ENCODE results near the gene PACRG.

PACRG gene

GRCh38 chr6:163214259-163214658 is 486.5 kb downstream of the PACRG start:
- DNase-seq: no peak

GRCh38 chr6:163218361-163218894 is 490.7 kb downstream of the PACRG start:
- no peak for DNase-seq

DNA sequence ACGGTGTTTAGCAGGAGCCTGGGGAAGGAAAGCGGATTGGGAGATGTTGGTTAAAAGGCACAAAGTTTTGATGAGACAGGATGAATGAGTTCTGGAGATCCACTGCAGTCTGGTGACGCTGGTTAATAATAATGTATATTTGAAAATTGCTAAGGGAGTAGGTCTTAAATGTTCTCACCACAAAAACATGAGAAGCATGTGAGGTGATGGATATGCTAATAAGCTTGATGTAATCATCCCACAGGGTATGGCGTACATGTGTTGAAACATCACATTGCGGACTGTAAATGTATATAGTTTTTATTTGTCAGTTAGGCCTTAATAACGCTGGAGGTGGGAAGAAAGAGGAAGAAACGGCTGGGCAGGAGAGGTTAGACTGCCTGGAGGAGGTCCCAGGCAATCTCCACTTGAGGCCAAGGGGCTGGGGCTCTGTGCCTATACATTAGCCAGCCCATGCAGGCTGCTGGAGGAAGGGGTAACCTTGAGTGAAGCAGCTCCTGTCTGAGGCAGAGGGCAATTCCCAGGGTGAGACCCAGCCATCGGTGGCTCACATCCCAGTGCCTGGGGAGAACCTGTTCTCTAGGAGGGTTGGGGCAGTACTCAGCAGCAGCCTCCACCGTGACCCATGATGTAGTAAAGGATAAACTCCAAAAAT is 498.5 kb downstream of the PACRG start:
- DNase-seq: no peak

GRCh38 chr6:163226836-163227485 is 499.2 kb downstream of the PACRG start:
- DNase-seq: no peak

- DNase-seq: no peak
These were observed 500.3 kb downstream of the PACRG start for GRCh38 chr6:163228041-163228440.

DNA sequence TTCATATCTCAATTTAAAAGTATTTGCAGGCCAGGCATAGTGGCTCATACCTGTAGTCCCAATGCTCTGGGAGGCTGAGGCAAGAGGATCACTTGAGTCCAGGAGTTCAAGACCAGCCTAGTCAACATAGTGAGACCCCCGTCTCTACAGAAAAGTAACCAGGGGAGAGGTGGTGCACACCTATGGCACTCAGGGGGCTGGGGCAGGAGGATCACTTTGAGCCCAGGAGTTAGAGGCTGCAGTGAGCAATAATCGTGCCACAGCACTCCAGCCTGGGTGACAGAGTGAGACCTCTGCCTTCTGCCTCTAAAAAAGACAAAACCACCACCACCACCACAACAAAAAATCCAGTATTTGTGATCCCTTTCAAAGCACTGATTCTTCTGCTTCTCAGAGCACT is 501.3 kb downstream of the PACRG start:
- DNase-seq: no peak

DNA sequence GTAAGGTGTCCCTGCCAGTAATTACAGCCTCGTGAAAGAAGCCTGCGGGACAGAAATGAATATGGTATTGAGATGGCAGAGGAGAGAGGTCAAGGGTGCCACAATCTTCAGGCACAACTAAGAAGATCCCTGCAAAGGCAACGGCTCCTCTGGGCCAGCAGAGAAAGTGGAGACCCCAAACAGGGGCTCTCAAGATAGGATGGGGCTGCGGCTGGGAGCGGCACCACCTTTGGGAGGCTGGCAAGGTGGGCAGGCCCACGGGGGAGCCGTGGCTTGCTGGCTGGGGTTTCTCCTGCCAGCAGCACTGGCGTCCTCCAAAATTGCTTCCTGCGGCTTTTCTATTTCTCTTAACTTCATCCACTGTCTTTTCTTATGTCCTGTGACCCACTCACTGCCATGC is 503.1 kb downstream of the PACRG start:
- no peak for DNase-seq

DNA sequence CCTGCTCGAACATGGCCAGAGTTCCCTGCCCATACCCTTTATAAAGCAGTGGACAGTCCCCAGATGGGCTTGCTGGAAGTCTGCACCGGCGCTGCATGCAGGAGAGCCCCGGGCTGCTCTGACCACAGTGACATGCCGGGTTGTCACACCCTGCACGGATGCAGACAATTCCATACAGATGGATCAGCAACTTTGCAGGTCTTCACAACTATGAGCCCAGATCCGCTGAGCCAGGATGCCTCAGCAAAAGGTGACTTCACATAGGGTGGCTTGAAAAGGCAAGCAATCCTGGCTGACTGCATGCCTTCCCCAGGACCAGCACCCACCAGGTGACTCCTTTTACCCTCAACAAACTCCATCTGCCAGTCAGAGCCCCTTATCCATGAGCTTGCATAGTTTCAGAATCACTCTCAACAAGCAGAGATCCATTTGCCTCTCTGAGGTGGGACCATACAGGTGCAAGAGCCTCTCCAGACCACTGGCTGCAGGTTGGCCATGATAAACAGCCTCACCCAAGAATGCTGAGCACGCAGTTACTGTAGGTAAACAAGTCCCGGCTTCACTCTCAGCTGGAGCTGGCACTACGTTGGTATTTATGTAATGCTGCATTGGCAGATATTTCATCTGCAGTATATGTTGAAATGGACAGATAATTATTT is 503.7 kb downstream of the PACRG start:
- DNase-seq: no peak

GRCh38 chr6:163232015-163232523 is 504.3 kb downstream of the PACRG start:
- DNase-seq: no peak

- DNase-seq: no peak
These were observed 504.9 kb downstream of the PACRG start for GRCh38 chr6:163232649-163233048.

GRCh38 chr6:163237110-163237509 is 509.3 kb downstream of the PACRG start:
- no peak for DNase-seq

- DNase-seq: no peak
These were observed 512.0 kb downstream of the PACRG start for GRCh38 chr6:163239572-163240340.

DNA sequence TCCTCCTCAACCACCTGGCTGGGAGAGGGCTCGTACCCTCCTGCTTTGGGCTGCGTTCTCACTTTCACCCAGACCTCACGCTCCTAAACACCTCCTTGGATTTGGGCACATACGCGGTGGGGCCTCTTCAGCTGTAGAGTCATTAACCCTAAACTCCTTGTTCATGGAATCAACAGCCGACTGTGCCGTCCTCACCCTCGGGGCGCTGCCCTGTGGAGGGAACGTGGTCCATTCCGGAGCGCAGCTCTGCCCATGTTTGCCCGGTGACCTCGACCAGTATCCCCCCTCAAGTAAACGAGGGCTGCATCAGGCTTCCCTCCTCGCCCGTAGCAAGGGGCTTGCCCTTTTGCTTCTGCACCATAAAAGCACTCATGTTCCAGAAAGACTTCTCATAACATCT is 512.8 kb downstream of the PACRG start:
- DNase-seq: no peak

- no peak for DNase-seq
These were observed 513.9 kb downstream of the PACRG start for GRCh38 chr6:163241683-163242082.

DNA sequence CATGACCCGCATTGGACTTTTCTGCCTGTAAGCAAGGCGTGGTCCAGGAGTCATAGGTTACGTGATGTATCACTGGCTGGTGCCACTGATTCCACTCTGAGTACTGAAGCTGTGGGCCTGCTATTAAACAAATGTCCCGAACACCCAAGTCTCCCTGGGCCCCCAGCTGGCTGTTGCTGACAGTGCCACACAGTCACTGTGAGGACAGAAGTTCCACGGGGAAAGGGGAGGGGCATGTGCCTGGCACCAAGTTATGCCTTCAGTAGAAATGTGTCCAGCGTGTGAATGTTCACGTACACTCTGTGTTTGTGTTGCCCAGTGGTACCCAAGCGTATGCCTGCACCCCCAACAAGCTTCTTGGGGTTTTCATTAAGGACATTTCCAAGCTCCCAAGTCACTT is 515.3 kb downstream of the PACRG start:
- no peak for DNase-seq

DNA sequence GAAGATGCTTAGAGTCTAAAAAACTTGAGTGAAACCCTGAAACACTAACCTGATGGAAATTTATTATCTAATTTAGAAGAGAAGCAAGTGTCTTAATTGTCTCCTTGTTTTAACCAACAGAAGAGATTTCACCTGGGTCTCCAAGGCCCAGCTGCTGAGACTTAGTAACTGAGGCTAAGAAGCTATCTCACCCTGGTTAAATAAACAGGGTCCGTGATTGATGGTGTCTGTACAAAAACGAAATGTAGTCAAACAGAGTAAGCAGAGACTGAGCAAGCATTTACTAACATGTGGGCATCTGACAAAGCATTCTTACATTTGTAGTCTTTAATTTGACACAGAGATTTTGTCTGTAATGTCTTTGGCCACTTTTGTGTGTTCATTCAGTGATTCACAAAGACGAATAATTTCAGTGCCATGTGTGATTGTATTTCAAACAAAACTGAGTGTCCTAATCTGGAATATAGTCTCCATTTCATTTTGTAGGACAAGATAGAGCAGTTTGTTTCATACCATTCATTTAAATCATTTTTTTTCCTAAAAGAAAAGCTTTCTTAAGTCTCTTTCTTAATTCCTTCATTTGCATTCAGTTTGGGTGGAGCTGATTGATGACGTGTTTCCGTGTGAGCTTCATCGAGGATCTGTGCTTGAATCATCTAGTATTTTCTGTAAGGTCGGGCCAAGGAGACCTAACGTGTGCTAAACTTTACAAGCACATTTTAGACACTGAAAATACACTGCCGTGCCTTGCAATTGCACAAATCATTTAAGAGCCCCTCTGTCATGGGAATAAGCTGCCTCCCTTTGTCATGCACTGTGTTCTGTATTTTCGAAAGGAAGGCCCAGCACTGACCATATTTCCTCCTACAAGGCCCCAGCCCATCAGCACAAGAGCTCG is 516.2 kb downstream of the PACRG start:
- DNase-seq: no peak

DNA sequence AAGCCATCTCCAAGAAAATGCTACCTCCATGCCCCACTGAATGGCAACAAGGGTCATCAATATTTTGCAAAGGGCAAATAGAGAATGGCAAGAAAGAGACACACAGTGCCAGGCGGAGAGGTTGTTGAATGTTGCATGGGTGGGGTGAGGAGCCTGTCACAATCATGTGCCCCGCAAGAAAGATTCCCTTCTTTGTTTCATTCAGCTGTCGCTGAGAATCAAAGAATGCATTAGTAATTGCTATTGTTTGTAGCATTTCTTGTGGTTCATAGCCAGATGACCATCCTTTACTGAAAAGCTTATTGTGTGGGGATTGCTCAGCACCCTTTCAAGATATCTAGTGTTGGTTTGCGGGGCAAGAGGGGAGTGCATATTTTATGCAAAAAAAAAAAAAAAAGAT is 520.3 kb downstream of the PACRG start:
- no peak for DNase-seq

DNA sequence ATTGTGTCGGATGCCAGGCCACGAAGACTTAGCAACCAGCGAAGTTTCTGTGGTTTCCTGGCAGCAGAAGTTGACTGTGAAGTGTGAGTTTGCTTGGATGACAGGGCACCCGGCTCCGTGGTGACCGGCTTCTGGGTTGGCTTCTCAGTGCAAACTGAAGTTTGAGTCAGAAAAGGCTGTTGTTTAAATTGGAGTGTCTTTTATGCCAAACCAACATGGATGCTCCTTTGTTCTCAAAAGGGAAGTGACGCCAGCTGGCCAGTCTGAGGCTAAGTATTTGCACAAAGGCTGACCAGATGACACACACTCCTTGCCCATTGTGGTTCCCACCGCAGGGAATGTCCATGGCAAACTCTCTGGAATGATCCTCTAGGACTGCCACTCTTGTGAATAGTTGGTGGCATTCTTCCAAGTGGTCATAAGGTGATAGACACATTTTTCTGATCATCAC is 521.9 kb downstream of the PACRG start:
- no peak for DNase-seq

DNA sequence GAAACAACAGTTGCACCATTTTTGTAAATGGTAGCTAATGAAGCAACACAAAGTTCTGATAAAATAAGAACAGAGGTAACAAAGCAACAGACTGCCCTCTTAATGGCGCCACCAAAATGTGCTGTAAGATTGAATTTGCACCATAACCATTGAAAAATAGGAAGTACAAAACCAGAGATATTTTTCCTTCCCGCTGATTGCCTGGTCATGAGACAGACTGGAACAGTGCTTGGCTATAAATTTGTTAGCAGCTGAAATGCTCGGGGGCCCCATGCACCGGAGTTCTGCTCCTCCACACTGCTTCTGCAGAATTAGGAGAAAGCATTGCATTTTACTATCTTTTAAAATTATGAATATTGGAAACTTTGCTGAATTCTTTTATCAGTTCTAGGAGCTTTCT is 522.3 kb downstream of the PACRG start:
- DNase-seq: no peak

GRCh38 chr6:163252061-163252591 is 524.4 kb downstream of the PACRG start:
- no peak for DNase-seq

DNA sequence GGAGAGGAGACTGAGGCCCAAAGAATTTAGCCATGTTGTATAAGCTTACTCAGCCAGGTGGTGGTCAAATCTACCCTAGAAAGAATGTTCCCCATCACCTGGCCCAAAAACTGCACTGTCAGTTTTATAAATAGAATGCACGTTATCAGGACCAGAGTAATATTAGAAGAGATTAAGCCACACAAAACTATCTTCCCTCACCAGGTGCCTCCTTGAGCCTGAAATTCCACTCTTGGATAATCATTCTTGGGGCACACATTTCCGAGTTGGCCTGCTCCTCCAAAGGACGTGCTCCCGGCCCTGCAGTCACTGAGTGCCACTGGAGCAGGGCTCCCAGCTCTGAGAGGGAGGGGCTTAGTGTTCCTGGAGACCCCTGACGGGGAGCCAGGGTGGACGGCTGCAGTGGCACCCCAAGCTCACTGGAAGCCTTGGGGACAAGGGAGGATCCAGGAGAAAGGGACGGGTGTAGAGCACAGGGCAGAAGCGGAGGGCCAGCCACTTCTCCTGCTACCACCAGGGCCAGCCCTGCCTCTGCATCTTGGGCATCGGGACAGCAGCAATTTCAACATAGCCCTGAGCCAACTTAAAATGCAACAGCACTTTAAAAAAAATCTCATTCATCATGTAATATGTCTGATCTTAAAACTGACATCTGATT is 525.9 kb downstream of the PACRG start:
- DNase-seq: no peak
